Pons (tissue), 1 donor: ENCODE data around the gene DHRS9.
A peak's percentile ranks its signal among the peaks of the same experiment; 100 is the strongest.
"Not testable (repeated sequence)": the region's sequence is repeated elsewhere in the genome, so short reads cannot be mapped to it uniquely, and the experiment has no call there.

Source experiments
- DNase-seq: peaks from one replicate; pipeline ENCODE4 v3.0.0-alpha.2; 2016; ENCODE audit warnings: low spot score

The DHRS9 gene

GRCh38 chr2:169095621-169096105 is 26.3 kb downstream of the DHRS9 start:
- no peak for DNase-seq

- DNase-seq: no peak
Observed at GRCh38 chr2:169104848-169105247, 35.5 kb downstream of the DHRS9 start.

GRCh38 chr2:169105476-169105875 is 36.1 kb downstream of the DHRS9 start:
- no peak for DNase-seq

GRCh38 chr2:169106134-169106533 is 36.8 kb downstream of the DHRS9 start:
- no peak for DNase-seq

- DNase-seq: no peak
Observed at GRCh38 chr2:169106563-169107545, 37.5 kb downstream of the DHRS9 start.

- DNase-seq: no peak
Observed at GRCh38 chr2:169107645-169108044, 38.3 kb downstream of the DHRS9 start.

- DNase-seq: no peak
Observed at GRCh38 chr2:169108099-169108884, 38.9 kb downstream of the DHRS9 start.

- DNase-seq: peak; percentile 86
Observed at GRCh38 chr2:169109502-169110409, 40.4 kb downstream of the DHRS9 start.

- no peak for DNase-seq
Observed at GRCh38 chr2:169110419-169110818, 41.1 kb downstream of the DHRS9 start.

GRCh38 chr2:169110916-169111315 is 41.6 kb downstream of the DHRS9 start:
- no peak for DNase-seq

- no peak for DNase-seq
Observed at GRCh38 chr2:169112841-169113240, 43.5 kb downstream of the DHRS9 start.

- DNase-seq: no peak
Observed at GRCh38 chr2:169114056-169114455, 44.7 kb downstream of the DHRS9 start.

GRCh38 chr2:169116327-169116726 is 47.0 kb downstream of the DHRS9 start:
- DNase-seq: no peak

GRCh38 chr2:169116993-169117392 is 47.6 kb downstream of the DHRS9 start:
- no peak for DNase-seq

- no peak for DNase-seq
Observed at GRCh38 chr2:169118060-169118459, 48.7 kb downstream of the DHRS9 start.

GRCh38 chr2:169119123-169119760 is 49.9 kb downstream of the DHRS9 start:
- no peak for DNase-seq

- DNase-seq: no peak
Observed at GRCh38 chr2:169119851-169120250, 50.5 kb downstream of the DHRS9 start.

- DNase-seq: no peak
Observed at GRCh38 chr2:169129703-169130243, 60.4 kb downstream of the DHRS9 start.

GRCh38 chr2:169131587-169132512 is 62.5 kb downstream of the DHRS9 start:
- DNase-seq: peak; percentile 77

GRCh38 chr2:169134272-169134671 is 64.9 kb downstream of the DHRS9 start:
- DNase-seq: not testable (repeated sequence)
